ENCODE measurements around the gene SUFU. TPM values are rescaled to one million over a fixed set of nuclear protein-coding genes. Genes with fewer than 3 reads are reported as not detected.

Gene SUFU
- total and polyA plus RNA-seq, 4 donors, result 1.8 to 3.8 (median 2.9) TPM

DNA sequence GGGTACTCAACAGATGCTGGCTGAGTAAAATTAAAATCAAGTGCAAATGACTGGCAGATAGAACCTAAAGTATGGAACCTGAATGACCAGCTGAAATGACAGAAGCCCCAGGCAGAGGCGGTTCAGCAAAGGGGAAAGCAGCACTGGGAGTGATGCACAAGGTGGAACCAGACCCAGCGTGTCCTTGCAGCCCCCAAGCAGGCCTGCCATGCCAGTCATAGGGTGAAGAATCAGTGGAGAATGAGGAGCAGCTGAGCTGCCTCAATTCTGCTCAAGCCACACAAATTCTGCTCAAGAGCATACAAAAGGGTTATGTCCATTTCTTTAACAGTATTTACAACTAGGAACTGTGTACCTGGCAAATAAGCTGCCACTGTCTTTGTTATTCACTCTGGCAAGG is 10.0 kb upstream of the SUFU start:
- DNase-seq (ENCODE audit: low spot score), result no peak
- peaks cover 5 to 10% (median 7%) of the 10 kb centered on the region in 4 donors for H3K36me3 ChIP-seq (ENCODE audit: control insufficient read depth in 4 of 4, insufficient read depth in 3 of 4, low read depth in 1 of 4, low read length in 3 of 4)

More for the DNA sequence above, 10.0 kb upstream of the SUFU start:
- H3K9ac ChIP-seq (ENCODE audit: low read depth in 1 of 2, low read length in 2 of 2), result no peak overlapping the region
- no peak for TF ChIP-seq FOXA1 (IDR thresholded peaks at IDR 0.05)
- TF ChIP-seq HNF4A (conservative IDR thresholded peaks at IDR 0.05), result no peak
- TF ChIP-seq, protein P1, sequence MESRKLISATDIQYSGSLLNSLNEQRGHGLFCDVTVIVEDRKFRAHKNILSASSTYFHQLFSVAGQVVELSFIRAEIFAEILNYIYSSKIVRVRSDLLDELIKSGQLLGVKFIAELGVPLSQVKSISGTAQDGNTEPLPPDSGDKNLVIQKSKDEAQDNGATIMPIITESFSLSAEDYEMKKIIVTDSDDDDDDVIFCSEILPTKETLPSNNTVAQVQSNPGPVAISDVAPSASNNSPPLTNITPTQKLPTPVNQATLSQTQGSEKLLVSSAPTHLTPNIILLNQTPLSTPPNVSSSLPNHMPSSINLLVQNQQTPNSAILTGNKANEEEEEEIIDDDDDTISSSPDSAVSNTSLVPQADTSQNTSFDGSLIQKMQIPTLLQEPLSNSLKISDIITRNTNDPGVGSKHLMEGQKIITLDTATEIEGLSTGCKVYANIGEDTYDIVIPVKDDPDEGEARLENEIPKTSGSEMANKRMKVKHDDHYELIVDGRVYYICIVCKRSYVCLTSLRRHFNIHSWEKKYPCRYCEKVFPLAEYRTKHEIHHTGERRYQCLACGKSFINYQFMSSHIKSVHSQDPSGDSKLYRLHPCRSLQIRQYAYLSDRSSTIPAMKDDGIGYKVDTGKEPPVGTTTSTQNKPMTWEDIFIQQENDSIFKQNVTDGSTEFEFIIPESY (IDR thresholded peaks at IDR 0.05), result no peak
- TF ChIP-seq NR2F2 (IDR thresholded peaks at IDR 0.05), result no peak
- TF ChIP-seq RXRA (IDR thresholded peaks at IDR 0.05), result no peak
- TF ChIP-seq JUND (IDR thresholded peaks at IDR 0.05), result no peak
- no peak for TF ChIP-seq GABPA (IDR thresholded peaks at IDR 0.05 in 1 of 2, conservative IDR thresholded peaks at IDR 0.05 in 1 of 2)
- TF ChIP-seq YY1 (IDR thresholded peaks at IDR 0.05), result no peak
- TF ChIP-seq, protein P2, sequence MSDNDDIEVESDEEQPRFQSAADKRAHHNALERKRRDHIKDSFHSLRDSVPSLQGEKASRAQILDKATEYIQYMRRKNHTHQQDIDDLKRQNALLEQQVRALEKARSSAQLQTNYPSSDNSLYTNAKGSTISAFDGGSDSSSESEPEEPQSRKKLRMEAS (IDR thresholded peaks at IDR 0.05), result no peak
- no peak for TF ChIP-seq CTCF (IDR thresholded peaks at IDR 0.05; ENCODE audit: low read depth, low read length, missing input control)
- no peak for TF ChIP-seq ATF3 (IDR thresholded peaks at IDR 0.05)
- TF ChIP-seq SP1 (IDR thresholded peaks at IDR 0.05), result no peak
- TF ChIP-seq HNF4G (IDR thresholded peaks at IDR 0.05), result no peak
- no peak for TF ChIP-seq FOXA2 (IDR thresholded peaks at IDR 0.05)
- TF ChIP-seq TAF1 (conservative IDR thresholded peaks at IDR 0.05), result no peak
- no peak for TF ChIP-seq RAD21 (IDR thresholded peaks at IDR 0.05)
- TF ChIP-seq, protein P3, sequence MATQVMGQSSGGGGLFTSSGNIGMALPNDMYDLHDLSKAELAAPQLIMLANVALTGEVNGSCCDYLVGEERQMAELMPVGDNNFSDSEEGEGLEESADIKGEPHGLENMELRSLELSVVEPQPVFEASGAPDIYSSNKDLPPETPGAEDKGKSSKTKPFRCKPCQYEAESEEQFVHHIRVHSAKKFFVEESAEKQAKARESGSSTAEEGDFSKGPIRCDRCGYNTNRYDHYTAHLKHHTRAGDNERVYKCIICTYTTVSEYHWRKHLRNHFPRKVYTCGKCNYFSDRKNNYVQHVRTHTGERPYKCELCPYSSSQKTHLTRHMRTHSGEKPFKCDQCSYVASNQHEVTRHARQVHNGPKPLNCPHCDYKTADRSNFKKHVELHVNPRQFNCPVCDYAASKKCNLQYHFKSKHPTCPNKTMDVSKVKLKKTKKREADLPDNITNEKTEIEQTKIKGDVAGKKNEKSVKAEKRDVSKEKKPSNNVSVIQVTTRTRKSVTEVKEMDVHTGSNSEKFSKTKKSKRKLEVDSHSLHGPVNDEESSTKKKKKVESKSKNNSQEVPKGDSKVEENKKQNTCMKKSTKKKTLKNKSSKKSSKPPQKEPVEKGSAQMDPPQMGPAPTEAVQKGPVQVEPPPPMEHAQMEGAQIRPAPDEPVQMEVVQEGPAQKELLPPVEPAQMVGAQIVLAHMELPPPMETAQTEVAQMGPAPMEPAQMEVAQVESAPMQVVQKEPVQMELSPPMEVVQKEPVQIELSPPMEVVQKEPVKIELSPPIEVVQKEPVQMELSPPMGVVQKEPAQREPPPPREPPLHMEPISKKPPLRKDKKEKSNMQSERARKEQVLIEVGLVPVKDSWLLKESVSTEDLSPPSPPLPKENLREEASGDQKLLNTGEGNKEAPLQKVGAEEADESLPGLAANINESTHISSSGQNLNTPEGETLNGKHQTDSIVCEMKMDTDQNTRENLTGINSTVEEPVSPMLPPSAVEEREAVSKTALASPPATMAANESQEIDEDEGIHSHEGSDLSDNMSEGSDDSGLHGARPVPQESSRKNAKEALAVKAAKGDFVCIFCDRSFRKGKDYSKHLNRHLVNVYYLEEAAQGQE (IDR thresholded peaks at IDR 0.05), result no peak
- no peak for TF ChIP-seq EGR1 (IDR thresholded peaks at IDR 0.05; ENCODE audit: low read depth in 2 of 2)
- H3K27me3 ChIP-seq (ENCODE audit: control insufficient read depth in 4 of 4, insufficient read depth in 4 of 4, low read length in 3 of 4), result no peaks in the 10 kb centered on the region
- H3K9me3 ChIP-seq (ENCODE audit: control insufficient read depth in 4 of 4, low read length in 3 of 4), result no peaks in the 10 kb centered on the region
- 96% methylated on average over 2 of the region's 2 CpGs for WGBS
- no peak overlapping the region for H3K27ac ChIP-seq (ENCODE audit: low read depth in 1 of 2, low read length in 2 of 2)
- H3K4me1 ChIP-seq (ENCODE audit: control insufficient read depth in 4 of 4, insufficient read depth in 4 of 4, low read length in 3 of 4), result no peaks in the 10 kb centered on the region
- H3K4me3 ChIP-seq (ENCODE audit: low read depth in 1 of 3, low read length in 3 of 3), result no peak overlapping the region
